HG03342 (cell line): ENCODE data around the gene CCDC91.

Experiments used
- ATAC-seq: cut with Tn5 transposase; IDR thresholded peaks from one replicate; pipeline ENCODE4 v1.9.1; 2021; ENCODE audit warnings: mild to moderate bottlenecking, moderate library complexity; ENCODE audit not compliant: unreplicated experiment

The CCDC91 gene, protein sequence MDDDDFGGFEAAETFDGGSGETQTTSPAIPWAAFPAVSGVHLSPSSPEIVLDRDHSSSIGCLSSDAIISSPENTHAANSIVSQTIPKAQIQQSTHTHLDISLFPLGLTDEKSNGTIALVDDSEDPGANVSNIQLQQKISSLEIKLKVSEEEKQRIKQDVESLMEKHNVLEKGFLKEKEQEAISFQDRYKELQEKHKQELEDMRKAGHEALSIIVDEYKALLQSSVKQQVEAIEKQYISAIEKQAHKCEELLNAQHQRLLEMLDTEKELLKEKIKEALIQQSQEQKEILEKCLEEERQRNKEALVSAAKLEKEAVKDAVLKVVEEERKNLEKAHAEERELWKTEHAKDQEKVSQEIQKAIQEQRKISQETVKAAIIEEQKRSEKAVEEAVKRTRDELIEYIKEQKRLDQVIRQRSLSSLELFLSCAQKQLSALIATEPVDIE

DNA sequence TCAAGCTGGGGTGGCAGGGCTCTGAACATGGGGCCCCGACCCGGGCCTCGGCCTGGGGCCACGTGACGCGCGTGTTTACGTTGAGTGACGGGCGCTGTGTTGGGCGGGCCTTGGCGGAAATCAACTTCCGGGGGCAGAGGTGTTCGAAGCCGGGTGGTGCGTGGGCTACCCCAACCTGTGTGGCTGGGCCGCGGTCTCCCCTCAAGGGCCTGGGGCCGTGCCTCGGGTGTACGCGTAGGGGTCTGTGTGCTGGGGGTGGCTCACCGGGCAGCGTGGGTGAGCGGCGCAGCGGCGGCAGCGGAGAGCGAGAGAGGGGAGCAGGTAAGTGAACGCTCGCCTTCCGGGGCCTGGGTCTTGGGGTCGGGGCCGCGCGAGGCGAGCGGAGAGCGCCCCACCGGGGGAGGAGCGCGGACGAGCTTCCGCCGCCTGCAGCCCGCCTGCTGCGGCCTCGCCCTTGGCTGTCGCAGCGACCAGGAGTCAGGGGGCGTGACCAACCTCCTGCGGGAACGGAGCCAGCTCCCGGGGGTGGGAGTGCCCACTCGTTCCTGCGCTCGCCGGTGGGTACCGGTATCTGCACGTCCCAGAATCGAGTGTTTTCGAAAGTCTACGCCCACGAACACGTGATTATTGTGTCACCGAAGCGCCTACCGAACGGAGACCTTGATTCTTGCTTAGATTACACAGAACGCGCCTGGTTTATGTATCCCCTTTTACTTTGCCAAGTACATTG, at the start of gene CCDC91:
TSS of gene CCDC91 (plus strand) at position 136 of the 730 bp plus-strand sequence. CDS start 66,760 bp downstream, outside the sequence.
- peak; percentile 87 for ATAC-seq

DNA sequence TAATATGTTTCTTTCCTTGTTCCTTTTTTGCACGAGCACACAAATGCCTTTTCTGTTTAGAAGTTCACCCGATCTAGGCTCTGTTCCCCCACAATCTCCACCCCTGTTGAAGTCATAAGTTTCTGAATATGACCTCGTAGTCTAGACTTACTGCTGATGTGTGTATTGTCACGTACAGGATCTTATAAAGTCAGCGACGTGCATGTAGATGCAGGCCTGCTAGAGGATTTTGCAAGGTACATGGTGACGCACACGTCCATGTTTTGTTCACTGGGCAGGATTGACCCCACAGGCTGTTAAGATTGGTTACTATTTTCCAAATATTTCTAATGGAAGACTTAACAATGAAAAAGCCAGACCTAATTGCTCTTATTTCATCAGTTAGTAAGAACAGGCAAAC, 46.2 kb upstream of the CCDC91 start:
- no peak for ATAC-seq

DNA sequence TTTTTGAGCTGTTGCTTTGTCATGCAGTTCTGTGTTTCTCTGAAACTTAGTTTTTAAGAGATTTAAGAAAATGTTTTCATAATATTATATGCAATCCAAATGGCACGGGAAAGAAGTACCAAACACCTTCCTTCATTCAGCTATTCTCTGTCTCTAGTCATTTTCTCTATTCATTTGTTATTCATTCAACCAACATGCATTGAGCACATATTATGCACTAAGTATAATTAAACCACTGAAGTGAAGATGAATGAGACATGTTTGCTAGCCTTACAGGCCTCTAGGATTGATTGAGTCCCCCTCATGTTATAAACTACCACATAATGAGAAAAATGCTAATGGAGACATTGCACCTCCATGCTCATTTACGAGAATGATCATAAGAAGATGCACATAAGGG, 45.7 kb upstream of the CCDC91 start:
- no peak for ATAC-seq

DNA sequence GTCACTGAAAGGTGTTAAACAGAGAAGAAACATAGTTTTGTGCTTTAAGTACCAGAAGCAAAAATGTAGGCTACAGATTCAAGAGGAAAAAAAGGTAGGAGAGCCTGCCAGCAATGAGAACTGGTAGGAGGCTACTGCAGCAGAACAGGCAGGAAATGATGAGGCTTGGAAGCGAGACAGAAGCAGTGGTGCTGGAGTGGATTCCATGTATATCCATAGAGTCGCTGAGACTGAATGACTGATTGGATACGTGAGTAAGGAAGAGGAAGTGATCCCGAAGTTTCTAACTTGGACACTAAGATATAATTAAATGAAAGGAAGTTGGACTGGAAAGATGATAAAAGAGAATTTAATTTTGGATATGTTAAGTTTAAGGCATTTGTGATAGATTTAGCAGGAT, 45.0 kb upstream of the CCDC91 start:
- ATAC-seq, result no peak

DNA sequence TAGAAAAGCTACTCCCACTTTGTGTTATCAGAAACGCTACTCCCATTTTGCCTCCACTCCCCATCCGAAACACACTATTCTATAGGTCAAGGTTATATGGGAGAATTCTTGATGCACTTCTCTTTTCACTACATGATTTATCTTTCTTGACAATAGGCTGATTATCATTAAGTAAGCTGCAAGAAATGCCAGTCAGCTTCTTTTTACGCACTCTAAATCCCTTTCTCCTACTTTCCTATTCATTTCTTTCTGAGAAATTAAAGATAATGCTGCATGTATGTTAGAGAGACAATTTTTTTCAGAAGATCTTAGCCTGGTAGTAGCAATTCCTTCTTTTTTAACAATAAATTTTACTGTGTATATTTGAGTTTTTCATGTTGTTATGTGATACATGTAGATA, 41.0 kb upstream of the CCDC91 start:
- ATAC-seq, result no peak

DNA sequence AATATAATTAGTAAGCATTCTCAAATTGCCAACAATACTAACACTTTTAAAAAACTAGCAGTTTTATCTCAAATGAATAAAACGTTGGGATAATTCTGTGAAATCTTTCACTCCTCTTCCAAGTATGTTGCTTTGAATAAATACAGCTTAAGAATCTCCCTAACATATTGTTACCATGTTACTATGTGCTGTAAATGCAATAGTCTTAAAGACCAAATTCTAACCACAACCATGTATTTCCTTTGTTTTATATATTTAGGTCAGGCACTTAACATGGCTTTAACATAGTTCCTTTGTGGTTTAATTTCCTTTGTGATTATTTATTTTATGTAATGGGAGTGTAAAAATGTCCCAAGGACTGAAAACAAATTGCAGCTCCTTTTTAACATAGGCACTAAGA, 33.9 kb upstream of the CCDC91 start:
- no peak for ATAC-seq

DNA sequence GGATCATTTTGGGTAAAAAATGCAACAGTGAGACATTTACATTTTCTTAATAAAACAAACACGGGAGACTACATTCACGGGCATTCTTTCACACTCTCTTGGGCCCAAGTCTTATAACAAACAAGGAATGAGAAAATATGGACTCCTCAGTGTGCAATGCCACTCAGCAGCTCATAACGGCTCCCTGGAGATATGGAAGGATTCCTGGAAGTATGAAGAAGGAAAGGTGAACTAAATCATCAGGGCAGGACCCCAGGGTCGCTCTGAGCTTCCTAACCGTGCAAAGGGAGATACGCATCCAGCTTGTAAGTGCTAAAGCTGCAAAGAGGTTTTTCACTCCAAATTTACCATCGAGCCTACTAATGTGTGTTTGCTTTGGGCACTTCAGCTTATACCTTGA, 33.5 kb upstream of the CCDC91 start:
- ATAC-seq, result no peak

DNA sequence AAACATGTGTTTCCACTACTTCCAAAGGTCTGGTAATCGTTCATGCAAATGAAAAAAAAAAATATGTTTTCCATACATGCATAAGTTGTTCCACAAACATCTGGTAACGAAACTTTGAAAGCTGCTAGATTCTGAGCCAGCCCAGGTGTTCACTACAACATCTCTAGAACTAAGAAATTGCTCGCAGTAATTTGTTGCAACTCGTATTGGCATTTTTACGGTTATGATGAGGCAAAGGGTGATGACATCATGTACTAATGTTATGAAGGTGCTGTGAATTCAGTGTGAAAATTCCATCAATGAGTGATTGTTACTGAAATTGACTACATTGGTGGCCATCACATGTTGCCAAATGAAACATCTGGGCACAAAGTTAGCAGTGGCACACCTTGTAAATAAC, 31.9 kb upstream of the CCDC91 start:
- no peak for ATAC-seq

DNA sequence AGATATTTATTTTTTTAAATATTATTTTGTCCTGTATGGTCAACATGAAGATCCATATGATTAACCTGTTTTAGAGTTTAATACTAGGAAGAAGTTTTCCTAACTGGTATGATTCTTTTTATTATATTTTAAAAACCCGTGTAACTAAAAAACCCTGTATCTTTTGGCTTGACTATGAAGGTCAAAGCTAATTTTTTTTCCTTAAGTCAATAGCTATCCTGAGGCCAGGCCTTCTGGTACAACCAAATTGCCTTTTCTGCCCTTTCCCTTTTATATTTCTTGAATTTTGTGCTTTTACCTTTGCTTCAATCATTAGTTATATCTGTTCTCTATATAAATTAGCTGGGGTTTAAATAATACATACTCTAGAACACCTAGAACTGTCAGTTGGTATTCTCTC, 30.6 kb upstream of the CCDC91 start:
- no peak for ATAC-seq

DNA sequence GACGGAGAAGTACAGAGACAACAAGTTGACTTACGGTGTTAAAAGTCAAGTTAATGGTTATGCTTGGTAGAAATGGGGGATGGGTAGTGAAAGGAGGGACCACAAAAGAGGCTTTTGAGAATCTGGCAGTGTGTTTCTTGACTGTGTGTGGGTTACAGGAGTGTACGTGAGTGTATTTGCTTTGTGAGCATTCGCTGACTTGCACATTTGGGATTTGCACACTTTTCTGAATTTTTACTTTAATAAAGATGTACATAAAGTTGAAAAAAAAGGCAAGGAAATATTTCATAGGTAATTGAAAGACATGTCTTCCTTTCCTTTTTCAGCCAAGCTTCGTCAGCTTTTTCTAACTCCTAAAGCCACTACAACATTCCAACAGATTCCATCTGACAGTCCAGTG, 28.6 kb upstream of the CCDC91 start:
- ATAC-seq, result no peak

DNA sequence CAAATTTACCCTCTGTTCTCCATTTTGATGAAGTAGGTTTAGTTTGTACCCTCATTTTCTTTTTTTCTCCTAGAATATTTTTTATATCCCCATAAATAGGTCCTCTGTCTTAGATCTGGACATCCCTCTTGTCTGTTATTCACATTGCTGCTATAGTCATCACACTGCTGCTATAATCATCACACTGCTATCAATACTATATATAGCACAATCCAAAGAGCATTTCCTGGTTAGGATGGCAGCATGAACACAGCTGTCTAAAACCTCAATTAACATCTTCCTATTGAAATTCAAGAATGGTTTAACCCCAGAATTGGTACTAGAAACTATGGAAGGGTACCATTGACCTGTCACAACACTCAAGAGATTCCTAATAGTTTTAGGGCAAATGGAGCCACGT, 27.6 kb upstream of the CCDC91 start:
- no peak for ATAC-seq

DNA sequence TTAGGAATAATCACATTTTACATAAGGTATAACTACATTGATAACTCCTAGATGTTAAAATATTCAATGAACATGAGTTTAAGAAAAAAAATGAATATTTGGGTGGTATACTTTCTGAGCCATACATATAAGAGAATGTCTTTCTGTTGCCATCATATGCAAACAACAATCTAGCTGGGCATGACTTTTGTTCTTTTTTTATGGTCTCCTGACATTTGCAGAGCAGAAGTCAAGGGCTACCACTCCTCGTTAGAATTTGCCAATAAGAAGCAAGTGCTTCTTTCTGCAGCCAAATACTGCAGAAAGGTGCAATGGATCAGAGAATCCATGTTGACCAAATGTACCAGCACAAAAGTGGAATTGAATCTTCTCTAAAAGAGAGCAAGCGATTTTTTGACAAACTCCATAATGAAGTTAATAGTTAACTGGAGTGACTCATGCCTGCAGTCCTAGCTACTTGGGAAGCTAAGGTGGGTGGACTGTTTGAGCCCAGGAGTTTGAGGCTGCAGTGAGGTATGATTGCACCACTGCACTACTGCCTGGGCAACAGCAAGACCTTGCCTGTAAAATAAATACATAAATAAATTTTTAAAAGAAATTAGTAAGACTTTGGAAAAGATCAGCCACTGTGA, 25.5 kb upstream of the CCDC91 start:
- no peak for ATAC-seq

DNA sequence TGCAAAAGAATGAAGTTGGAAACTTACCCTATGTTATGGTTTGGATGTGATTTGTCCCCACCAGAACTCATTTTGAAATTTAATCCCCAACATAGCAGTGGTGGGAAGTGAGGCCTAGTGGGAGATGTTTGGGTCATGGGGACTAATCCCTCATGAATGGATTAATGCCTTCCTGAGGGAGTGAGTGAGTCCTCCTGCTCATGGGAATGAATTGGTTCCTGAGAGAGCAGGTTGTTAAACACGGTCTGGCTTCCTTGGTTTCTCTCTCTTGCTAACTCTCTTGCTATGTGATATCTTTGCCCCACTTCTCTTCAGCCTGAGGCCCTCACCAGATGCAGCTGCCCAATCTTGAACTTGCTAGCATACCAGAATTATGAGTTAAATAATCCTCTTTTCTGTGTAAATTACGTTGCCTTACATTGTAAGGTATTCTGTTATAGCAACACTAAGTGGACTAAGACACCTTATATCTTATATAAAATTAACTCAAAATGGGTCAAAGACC, 22.2 kb upstream of the CCDC91 start:
- no peak for ATAC-seq

DNA sequence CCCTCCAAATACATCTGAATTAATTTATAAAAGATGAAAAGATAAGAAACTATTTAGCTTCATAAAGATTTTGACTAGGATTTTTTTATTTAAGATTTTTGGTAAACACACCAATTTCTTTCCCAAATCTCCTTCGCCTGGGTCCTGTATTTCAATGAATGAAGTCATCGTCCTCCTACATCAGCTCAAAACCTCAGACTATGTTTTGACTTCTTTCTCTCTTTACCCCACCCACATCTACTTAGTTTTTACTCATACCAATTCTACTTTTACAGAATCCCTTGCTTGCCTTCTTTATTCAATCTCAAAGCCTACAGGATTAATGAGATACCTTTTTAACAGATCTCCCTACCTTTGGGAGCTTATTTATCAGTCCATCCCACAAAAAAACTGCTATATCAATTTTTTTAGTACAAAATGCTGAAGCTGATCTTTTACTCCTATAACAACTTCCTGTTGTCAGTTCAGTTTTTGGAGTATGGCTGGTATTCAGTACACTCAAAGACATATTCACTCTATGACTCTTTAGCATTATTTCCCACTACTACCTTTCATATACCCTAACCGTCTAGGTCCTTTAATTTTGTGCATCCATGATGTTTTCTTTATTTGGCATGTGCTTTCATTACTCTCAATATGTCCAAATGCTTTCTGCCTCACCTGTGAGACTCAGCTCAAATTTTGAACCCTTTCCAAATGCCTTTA, 18.7 kb upstream of the CCDC91 start:
- no peak for ATAC-seq

DNA sequence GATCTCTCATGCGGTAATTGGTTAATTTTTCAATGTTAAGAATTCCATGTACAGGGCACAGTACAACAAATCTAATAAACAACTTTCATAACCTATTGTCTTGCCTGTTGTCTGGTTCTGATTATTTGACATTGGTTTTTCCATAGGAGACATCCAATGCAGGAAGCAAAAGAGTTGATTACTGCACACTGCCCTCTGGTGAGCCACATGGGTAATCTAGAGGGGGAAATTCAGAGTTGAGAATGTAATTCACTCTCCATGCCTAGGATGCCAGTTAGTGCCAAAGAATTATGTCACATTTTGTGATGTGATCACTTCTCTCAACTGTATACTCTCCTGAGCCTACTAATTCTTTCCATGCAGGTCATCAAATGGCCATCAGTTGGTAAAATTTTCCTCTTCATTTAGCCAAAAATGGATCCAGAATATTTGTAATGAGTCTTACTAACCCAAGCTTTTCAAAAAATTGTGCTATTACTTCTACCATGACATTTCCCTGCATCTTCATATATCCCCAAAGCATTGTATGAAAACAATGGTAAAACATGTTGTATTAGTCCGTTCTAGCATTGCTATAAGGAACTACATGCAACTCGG, 17.7 kb upstream of the CCDC91 start:
- no peak for ATAC-seq

DNA sequence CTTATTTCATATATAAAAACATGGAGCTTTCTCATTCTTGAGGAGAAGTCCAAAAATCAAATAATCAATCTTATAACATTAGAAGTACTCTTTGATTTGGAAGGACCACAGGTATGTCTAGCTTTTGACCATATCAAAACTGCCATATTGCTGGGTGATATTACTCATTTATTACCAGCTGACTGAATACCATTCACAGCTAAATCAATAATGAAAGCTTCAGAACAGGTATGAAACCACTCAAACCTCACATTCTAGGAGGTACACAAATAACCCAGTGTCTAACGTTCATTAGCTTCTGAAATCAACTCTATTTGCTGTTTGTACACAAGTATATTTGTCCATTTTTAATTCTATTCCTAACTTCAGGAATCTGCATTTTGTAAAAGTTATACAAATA, 16.8 kb upstream of the CCDC91 start:
- no peak for ATAC-seq

DNA sequence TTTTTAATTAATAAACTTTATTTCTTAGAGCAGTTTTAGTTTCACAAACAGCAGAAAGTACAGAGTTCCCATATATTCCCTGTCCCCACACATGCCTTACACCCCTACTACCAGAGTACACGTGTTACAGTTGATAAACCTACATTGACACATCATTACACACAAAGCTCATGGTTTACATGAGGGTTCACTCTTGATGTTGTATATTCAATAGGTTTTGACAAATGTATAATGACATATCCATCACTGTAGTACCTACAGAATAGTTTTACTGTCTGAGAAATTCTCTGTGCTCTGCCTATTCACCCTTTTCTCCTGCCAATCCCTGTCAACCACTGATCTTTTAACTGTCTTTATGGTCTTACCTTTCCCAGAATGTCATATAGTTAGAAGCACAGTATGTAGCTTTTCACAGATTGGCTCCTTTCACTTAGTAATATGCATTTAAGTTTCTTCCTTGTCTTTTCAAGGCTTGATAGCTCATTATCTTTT, 15.1 kb upstream of the CCDC91 start:
- no peak for ATAC-seq

DNA sequence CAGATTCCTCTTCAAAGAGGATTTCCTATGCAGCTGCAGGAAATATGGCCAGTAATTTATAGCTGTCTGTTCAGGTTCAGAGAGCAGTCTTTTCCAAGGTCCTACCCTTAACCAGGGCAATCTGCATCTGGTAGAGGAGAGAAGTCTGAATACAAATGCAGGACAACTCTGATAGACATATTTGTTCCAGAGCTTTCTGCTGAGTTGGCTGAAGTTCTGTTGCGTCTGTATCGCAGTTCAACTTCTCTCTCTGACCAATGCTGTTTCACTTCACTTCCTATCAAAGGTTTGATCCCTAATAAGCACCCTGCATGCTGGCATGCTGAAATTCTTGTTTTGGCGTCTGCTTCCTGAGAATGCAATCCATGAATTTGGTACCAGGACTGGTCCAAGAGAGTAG, 14.0 kb upstream of the CCDC91 start:
- no peak for ATAC-seq

DNA sequence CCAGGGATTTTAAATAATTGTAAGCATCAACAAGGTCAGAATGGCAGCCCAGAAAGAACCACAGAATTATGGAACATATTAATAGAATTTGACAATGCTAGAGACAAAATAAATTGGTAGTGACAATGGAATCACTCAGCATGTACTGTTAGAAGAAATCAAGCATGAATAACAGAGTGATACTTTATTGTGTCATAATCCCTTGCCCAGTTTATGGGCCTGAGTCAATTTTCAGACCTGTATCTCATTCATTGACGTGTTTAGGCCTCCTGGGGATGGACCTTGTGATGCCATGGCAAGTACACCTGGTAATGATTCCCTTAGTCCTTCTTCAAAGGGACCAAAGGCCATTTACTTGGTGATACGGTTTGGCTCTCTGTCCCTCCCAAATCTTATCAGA, 12.8 kb upstream of the CCDC91 start:
- ATAC-seq, result no peak

DNA sequence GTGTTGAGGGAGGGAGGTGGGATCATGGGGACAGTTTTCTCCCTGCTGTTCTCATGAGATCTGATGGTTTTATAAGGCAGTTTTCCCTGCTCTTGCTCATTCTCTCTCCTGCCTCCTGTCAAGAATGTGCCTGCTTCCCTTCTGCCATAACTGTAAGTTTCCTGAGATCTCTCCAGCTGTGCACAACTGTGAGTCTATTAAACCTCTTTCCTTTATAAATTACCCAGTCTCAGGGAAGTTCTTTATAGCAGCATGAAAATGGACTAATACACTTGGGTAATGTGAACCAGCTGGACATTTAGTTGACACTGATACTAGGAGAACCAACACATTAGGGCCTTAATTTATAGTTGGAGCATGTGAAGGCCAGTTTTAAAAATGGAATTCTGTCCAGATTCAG, 12.4 kb upstream of the CCDC91 start:
- no peak for ATAC-seq

DNA sequence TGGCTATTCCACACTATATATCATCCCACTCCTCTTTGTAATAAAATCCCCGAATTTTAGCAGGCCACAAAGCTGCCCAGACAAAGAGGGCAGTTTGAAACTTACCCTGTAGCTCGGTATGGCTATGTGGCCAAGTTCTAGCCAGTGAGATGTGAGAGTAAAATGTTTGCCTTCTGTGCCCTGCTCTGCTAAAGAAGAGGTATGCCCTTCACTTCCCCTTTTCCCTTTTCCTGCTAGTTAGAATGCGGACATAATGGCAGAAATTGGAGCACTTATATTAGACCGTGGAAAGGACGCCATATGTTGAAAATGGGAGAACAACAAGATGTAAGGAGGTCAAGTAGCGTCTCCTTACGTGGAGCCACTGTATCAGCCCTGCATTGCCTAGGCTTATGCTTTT, 11.5 kb upstream of the CCDC91 start:
- ATAC-seq, result no peak
